Measurements from ENCODE around the gene PFKFB3.

The PFKFB3 gene

GRCh38 chr10:6202684-6203330, at the start of gene PFKFB3:
Gene PFKFB3 (plus strand): TSS chr10:6202932. CDS start chr10:6203261, 329 bp downstream.
- TF ChIP-seq EZH2phosphoT487 (IDR thresholded peaks at IDR 0.05; ENCODE audit: borderline replicate concordance, low read length) (no peak), CTCF (IDR thresholded peaks at IDR 0.05; ENCODE audit: low read depth, low read length, poor library complexity, severe bottlenecking) (peak; percentile 89)
- Histone ChIP-seq H3K27ac (ENCODE audit: low read depth, low read length) (peak within 1 kb of the TSS; percentile 66), H3K79me2 (ENCODE audit: control insufficient read depth, low read length) (peaks cover 47% of the 10 kb centered on the region), H3K9me3 (ENCODE audit: control insufficient read depth, insufficient read depth, low read length) (no peaks in the 10 kb centered on the region), H3K27me3 (ENCODE audit: control insufficient read depth, low read length) (no peaks in the 10 kb centered on the region), H3K36me3 (ENCODE audit: control insufficient read depth, low read length) (peaks cover 25% of the 10 kb centered on the region), H4K20me1 (ENCODE audit: control insufficient read depth, insufficient read depth, low read depth, low read length) (peaks cover 19% of the 10 kb centered on the region), H3K4me2 (ENCODE audit: low read length) (peak within 1 kb of the TSS; percentile 96), H3K4me1 (ENCODE audit: control insufficient read depth, low read length) (peaks cover 54% of the 10 kb centered on the region), H3K9me2 (replicated peaks; ENCODE audit: control insufficient read depth, low read length) (no peaks in the 10 kb centered on the region), H3F3A (ENCODE audit: control insufficient read depth, insufficient read depth) (peaks cover 20% of the 10 kb centered on the region), H3K4me3 (ENCODE audit: low read length) (peak within 1 kb of the TSS; percentile 98)

GRCh38 chr10:6153845-6154244, 48.9 kb upstream of the PFKFB3 start:
- Histone ChIP-seq H3K27me3 (ENCODE audit: control insufficient read depth, low read length) (no peaks in the 10 kb centered on the region), H4K20me1 (ENCODE audit: control insufficient read depth, insufficient read depth, low read depth, low read length) (no peaks in the 10 kb centered on the region; the same call in 1 of the 2 replicates), H3K36me3 (ENCODE audit: control insufficient read depth, low read length) (0 out of 2 replicates have a peak, but pooled peaks cover 2% of the 10 kb centered on the region), H3K9me3 (ENCODE audit: control insufficient read depth, insufficient read depth, low read length) (no peaks in the 10 kb centered on the region), H3K4me3 (ENCODE audit: low read length) (no peak overlapping the region), H3K4me1 (ENCODE audit: control insufficient read depth, low read length) (peaks cover 18% of the 10 kb centered on the region), H3F3A (ENCODE audit: control insufficient read depth, insufficient read depth) (no peaks in the 10 kb centered on the region), H3K4me2 (ENCODE audit: low read length) (no peak overlapping the region), H3K79me2 (ENCODE audit: control insufficient read depth, low read length) (peaks cover 76% of the 10 kb centered on the region), H3K9me2 (replicated peaks; ENCODE audit: control insufficient read depth, low read length) (no peaks in the 10 kb centered on the region), H3K27ac (ENCODE audit: low read depth, low read length) (no peak overlapping the region)
- TF ChIP-seq EZH2phosphoT487 (IDR thresholded peaks at IDR 0.05; ENCODE audit: borderline replicate concordance, low read length), result no peak
- TF ChIP-seq CTCF (IDR thresholded peaks at IDR 0.05; ENCODE audit: low read depth, low read length, poor library complexity, severe bottlenecking), result no peak

- H3K9me2 ChIP-seq (replicated peaks; ENCODE audit: control insufficient read depth, low read length), result no peaks in the 10 kb centered on the region
- peaks cover 17% of the 10 kb centered on the region for H3K4me1 ChIP-seq (ENCODE audit: control insufficient read depth, low read length)
- 0 out of 2 replicates have a peak, but pooled peaks cover 2% of the 10 kb centered on the region for H3K36me3 ChIP-seq (ENCODE audit: control insufficient read depth, low read length)
- no peak overlapping the region for H3K27ac ChIP-seq (ENCODE audit: low read depth, low read length)
- H3K4me3 ChIP-seq (ENCODE audit: low read length), result no peak overlapping the region
- H3F3A ChIP-seq (ENCODE audit: control insufficient read depth, insufficient read depth), result no peaks in the 10 kb centered on the region
- H4K20me1 ChIP-seq (ENCODE audit: control insufficient read depth, insufficient read depth, low read depth, low read length), result no peaks in the 10 kb centered on the region; the same call in 1 of the 2 replicates
- H3K4me2 ChIP-seq (ENCODE audit: low read length), result no peak overlapping the region
- H3K79me2 ChIP-seq (ENCODE audit: control insufficient read depth, low read length), result peaks cover 73% of the 10 kb centered on the region
- H3K27me3 ChIP-seq (ENCODE audit: control insufficient read depth, low read length), result no peaks in the 10 kb centered on the region
- H3K9me3 ChIP-seq (ENCODE audit: control insufficient read depth, insufficient read depth, low read length), result no peaks in the 10 kb centered on the region
- TF ChIP-seq CTCF (IDR thresholded peaks at IDR 0.05; ENCODE audit: low read depth, low read length, poor library complexity, severe bottlenecking) (no peak), EZH2phosphoT487 (IDR thresholded peaks at IDR 0.05; ENCODE audit: borderline replicate concordance, low read length) (no peak)
Measured at GRCh38 chr10:6154566-6154965, 48.2 kb upstream of the PFKFB3 start.
